Measurements from ENCODE around the gene RNASE1. TPM values are rescaled to one million over a fixed set of nuclear protein-coding genes. Genes with fewer than 3 reads are reported as not detected.

Gene RNASE1
- polyA plus RNA-seq, 1 donor from 2014 or later, result not detected

GRCh38 chr14:20782280-20782890 is 20.3 kb downstream of the RNASE1 start:
- Histone ChIP-seq H2AFZ (ENCODE audit: low read depth, low read length) (no peak overlapping the region), H3K9me3 (ENCODE audit: low read length) (no peaks in the 10 kb centered on the region), H3K4me2 (ENCODE audit: low read length) (no peak overlapping the region), H3K36me3 (ENCODE audit: insufficient read depth, low read length) (no peaks in the 10 kb centered on the region), H3K4me3 (ENCODE audit: low read length) (no peak overlapping the region), H4K20me1 (ENCODE audit: insufficient read depth) (no peaks in the 10 kb centered on the region), H3K27ac (ENCODE audit: low read length) (no peak overlapping the region), H3F3A (ENCODE audit: insufficient read depth, low read length, poor library complexity, severe bottlenecking) (no peaks in the 10 kb centered on the region), H3K9ac (ENCODE audit: low read length) (no peak overlapping the region), H3K79me2 (replicated peaks; ENCODE audit: insufficient read depth, low read length) (no peaks in the 10 kb centered on the region), H3K27me3 (ENCODE audit: insufficient read depth, low read depth, low read length) (no peaks in the 10 kb centered on the region), H3K9me2 (ENCODE audit: insufficient read depth, low read length) (no peaks in the 10 kb centered on the region)
- TF ChIP-seq RAD21 (conservative IDR thresholded peaks at IDR 0.05), result no peak
- TF ChIP-seq TAF1 (IDR thresholded peaks at IDR 0.05; ENCODE audit: low read depth), result no peak
- no peak for TF ChIP-seq EP300 (conservative IDR thresholded peaks at IDR 0.05; ENCODE audit: poor library complexity, severe bottlenecking)
- TF ChIP-seq POLR2AphosphoS5 (IDR thresholded peaks at IDR 0.05), result no peak
- TF ChIP-seq MXI1 (conservative IDR thresholded peaks at IDR 0.05; ENCODE audit: poor library complexity, severe bottlenecking), result no peak
- no peak for TF ChIP-seq SMC3 (conservative IDR thresholded peaks at IDR 0.05; ENCODE audit: poor library complexity)

GRCh38 chr14:20781803-20782202 is 20.8 kb downstream of the RNASE1 start:
- Histone ChIP-seq H3K79me2 (replicated peaks; ENCODE audit: insufficient read depth, low read length) (no peaks in the 10 kb centered on the region), H3K9me2 (ENCODE audit: insufficient read depth, low read length) (no peaks in the 10 kb centered on the region), H3K9ac (ENCODE audit: low read length) (no peak overlapping the region), H4K20me1 (ENCODE audit: insufficient read depth) (no peaks in the 10 kb centered on the region), H3F3A (ENCODE audit: insufficient read depth, low read length, poor library complexity, severe bottlenecking) (no peaks in the 10 kb centered on the region), H3K4me2 (ENCODE audit: low read length) (no peak overlapping the region), H3K36me3 (ENCODE audit: insufficient read depth, low read length) (no peaks in the 10 kb centered on the region), H3K4me3 (ENCODE audit: low read length) (no peak overlapping the region), H3K27me3 (ENCODE audit: insufficient read depth, low read depth, low read length) (no peaks in the 10 kb centered on the region), H2AFZ (ENCODE audit: low read depth, low read length) (no peak overlapping the region), H3K27ac (ENCODE audit: low read length) (no peak overlapping the region), H3K9me3 (ENCODE audit: low read length) (no peaks in the 10 kb centered on the region)
- TF ChIP-seq SMC3 (conservative IDR thresholded peaks at IDR 0.05; ENCODE audit: poor library complexity) (no peak), REST (IDR thresholded peaks at IDR 0.05; ENCODE audit: borderline replicate concordance) (no peak), CTCF (IDR thresholded peaks at IDR 0.05; ENCODE audit: poor library complexity, severe bottlenecking) (no peak), POLR2AphosphoS5 (IDR thresholded peaks at IDR 0.05) (no peak), EZH2 (IDR thresholded peaks at IDR 0.05; ENCODE audit: borderline replicate concordance, insufficient read depth, low read length, poor library complexity, severe bottlenecking) (no peak), TAF1 (IDR thresholded peaks at IDR 0.05; ENCODE audit: low read depth) (no peak), RAD21 (conservative IDR thresholded peaks at IDR 0.05) (no peak), EP300 (conservative IDR thresholded peaks at IDR 0.05; ENCODE audit: poor library complexity, severe bottlenecking) (no peak)

Measured in neural cell (in vitro differentiated cells).